GM23338 (cell line): ENCODE results near the gene NACAD.

Source experiments
- CTCF ChIP-seq, 2 experiments: fragments of 200-600 bp in 1 of 2; sonication (generic) in 1 of 2; conservative IDR thresholded peaks; 2 replicates each; pipeline versions ENCODE4 v1.5.1 to v1.6.1; 2016 to 2017; ENCODE audit warnings: antibody characterized with exemption in 2 of 2, low read depth in 2 of 2, mild to moderate bottlenecking in 2 of 2, moderate library complexity in 1 of 2
- EZH2 ChIP-seq: fragments of 200-600 bp; sonication (generic); IDR thresholded peaks from one replicate; pipeline ENCODE4 v1.8.0; 2017; ENCODE audit warnings: antibody characterized with exemption, mild to moderate bottlenecking, low read depth; ENCODE audit not compliant: unreplicated experiment
- EZH2phosphoT487 ChIP-seq: fragments of 200-600 bp; sonication (generic); IDR thresholded peaks from one replicate; pipeline ENCODE4 v1.8.1; 2018; ENCODE audit warnings: antibody characterized with exemption; ENCODE audit not compliant: unreplicated experiment
- POLR2AphosphoS5 ChIP-seq: IDR thresholded peaks from 2 replicates; pipeline ENCODE4 v1.6.1; 2016; ENCODE audit warnings: antibody characterized with exemption, low read depth
- TF ChIP-seq, protein P1 (sequence below): IDR thresholded peaks from 2 replicates; pipeline ENCODE4 v1.6.1; 2016; ENCODE audit warnings: antibody characterized with exemption

- TF ChIP-seq CTCF (conservative IDR thresholded peaks at IDR 0.05; ENCODE audit: low read depth in 2 of 2) = no peak
- TF ChIP-seq EZH2phosphoT487 = no peak
- no peak for TF ChIP-seq POLR2AphosphoS5
- TF ChIP-seq EZH2 = no peak
- TF ChIP-seq, protein P1, sequence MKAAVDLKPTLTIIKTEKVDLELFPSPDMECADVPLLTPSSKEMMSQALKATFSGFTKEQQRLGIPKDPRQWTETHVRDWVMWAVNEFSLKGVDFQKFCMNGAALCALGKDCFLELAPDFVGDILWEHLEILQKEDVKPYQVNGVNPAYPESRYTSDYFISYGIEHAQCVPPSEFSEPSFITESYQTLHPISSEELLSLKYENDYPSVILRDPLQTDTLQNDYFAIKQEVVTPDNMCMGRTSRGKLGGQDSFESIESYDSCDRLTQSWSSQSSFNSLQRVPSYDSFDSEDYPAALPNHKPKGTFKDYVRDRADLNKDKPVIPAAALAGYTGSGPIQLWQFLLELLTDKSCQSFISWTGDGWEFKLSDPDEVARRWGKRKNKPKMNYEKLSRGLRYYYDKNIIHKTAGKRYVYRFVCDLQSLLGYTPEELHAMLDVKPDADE = no peak
These were observed 42.1 kb upstream of the NACAD start for GRCh38 chr7:45130910-45131309.
